Uterus (tissue), 2 donors: ENCODE results near the gene ADAMTS17.

ENCODE experiments used
- CTCF ChIP-seq, 4 experiments: fragments of 200-600 bp in 2 of 4; fragments of 450-650 bp in 2 of 4; sonication (generic) in 2 of 4; IDR thresholded peaks; one replicate each; pipeline ENCODE4 v1.5.1; 2016 to 2019; ENCODE audit warnings: antibody characterized with exemption in 4 of 4, mild to moderate bottlenecking in 2 of 4, moderate library complexity in 1 of 4
- POLR2A ChIP-seq, 2 donors: fragments of 450-650 bp; IDR thresholded peaks; one replicate each; pipeline ENCODE4 v1.6.1; 2016; ENCODE audit warnings: antibody characterized with exemption in 2 of 2, mild to moderate bottlenecking in 1 of 2, moderate library complexity in 1 of 2

- TF ChIP-seq CTCF (IDR thresholded peaks at IDR 0.05) (no peak), POLR2A (IDR thresholded peaks at IDR 0.05) (no peak)
Measured at GRCh38 chr15:100234158-100235029, 107.4 kb downstream of the ADAMTS17 start.
